Measurements from ENCODE around the gene VSX1. TPM values are rescaled to one million over a fixed set of nuclear protein-coding genes. Genes with fewer than 3 reads are reported as not detected.

The VSX1 gene
- polyA plus RNA-seq, 1 donor from 2014 or later: not detected

DNA sequence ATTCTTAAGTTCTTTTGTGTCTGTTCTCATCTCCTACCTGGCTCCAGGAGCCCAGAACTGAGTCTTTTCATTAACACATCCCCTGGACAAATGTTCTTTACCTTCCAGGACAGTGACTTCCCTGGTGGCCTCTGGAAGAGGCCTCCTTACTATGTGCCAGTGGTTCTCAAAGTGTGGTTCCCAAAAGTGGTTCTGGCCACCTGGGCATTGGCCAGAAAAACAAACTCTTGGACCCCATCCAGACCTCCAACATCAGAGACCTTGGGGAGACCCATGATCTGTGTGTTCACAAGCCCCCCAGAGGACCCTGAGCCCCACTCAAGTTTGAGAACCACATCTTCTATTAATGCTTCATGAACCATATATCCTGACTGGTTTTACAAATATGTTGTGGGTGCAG is 7.2 kb upstream of the VSX1 start (continued):
- TF ChIP-seq, protein P1, sequence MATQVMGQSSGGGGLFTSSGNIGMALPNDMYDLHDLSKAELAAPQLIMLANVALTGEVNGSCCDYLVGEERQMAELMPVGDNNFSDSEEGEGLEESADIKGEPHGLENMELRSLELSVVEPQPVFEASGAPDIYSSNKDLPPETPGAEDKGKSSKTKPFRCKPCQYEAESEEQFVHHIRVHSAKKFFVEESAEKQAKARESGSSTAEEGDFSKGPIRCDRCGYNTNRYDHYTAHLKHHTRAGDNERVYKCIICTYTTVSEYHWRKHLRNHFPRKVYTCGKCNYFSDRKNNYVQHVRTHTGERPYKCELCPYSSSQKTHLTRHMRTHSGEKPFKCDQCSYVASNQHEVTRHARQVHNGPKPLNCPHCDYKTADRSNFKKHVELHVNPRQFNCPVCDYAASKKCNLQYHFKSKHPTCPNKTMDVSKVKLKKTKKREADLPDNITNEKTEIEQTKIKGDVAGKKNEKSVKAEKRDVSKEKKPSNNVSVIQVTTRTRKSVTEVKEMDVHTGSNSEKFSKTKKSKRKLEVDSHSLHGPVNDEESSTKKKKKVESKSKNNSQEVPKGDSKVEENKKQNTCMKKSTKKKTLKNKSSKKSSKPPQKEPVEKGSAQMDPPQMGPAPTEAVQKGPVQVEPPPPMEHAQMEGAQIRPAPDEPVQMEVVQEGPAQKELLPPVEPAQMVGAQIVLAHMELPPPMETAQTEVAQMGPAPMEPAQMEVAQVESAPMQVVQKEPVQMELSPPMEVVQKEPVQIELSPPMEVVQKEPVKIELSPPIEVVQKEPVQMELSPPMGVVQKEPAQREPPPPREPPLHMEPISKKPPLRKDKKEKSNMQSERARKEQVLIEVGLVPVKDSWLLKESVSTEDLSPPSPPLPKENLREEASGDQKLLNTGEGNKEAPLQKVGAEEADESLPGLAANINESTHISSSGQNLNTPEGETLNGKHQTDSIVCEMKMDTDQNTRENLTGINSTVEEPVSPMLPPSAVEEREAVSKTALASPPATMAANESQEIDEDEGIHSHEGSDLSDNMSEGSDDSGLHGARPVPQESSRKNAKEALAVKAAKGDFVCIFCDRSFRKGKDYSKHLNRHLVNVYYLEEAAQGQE (IDR thresholded peaks at IDR 0.05; ENCODE audit: borderline replicate concordance): no peak
- TF ChIP-seq POLR2AphosphoS5 (IDR thresholded peaks at IDR 0.05) (no peak), RAD21 (conservative IDR thresholded peaks at IDR 0.05) (no peak)

DNA sequence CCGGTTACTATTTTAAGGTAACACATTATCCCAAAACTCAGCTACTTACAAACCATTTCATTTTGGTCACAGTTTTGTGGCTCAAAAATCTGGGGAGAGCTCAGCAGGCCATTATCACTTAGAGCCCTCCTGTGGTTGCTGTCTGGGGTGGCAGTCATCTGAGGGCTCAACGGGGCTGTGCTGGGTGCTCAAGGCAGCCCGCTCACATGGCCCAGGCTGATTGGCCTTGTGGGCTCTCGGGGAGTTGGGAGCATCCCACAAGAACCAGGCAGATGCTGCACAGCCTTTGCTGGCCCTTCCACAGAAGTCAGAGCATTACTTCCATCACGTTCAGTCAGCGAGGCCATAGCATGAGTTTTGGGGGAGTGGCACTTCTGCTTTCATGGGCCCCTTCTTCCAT is 6.3 kb upstream of the VSX1 start:
- H3K79me2 ChIP-seq (replicated peaks; ENCODE audit: insufficient read depth, low read length): no peaks in the 10 kb centered on the region
- no peaks in the 10 kb centered on the region for H3K9me2 ChIP-seq (ENCODE audit: insufficient read depth, low read length)
- no peak overlapping the region for H3K9ac ChIP-seq (ENCODE audit: low read length)
- H3K27me3 ChIP-seq (ENCODE audit: insufficient read depth, low read depth, low read length): peaks cover 33% of the 10 kb centered on the region
- H3K4me3 ChIP-seq (ENCODE audit: low read length): no peak overlapping the region
- peaks cover 6% of the 10 kb centered on the region for H3K9me3 ChIP-seq (ENCODE audit: low read length)
- H4K20me1 ChIP-seq (ENCODE audit: insufficient read depth): no peaks in the 10 kb centered on the region
- H2AFZ ChIP-seq (ENCODE audit: low read depth, low read length): no peak overlapping the region
- H3K36me3 ChIP-seq (ENCODE audit: insufficient read depth, low read length): no peaks in the 10 kb centered on the region
- no peak overlapping the region for H3K4me2 ChIP-seq (ENCODE audit: low read length)
- TF ChIP-seq POLR2AphosphoS5 (IDR thresholded peaks at IDR 0.05): no peak
- TF ChIP-seq EZH2 (IDR thresholded peaks at IDR 0.05; ENCODE audit: borderline replicate concordance, insufficient read depth, low read length, poor library complexity, severe bottlenecking): no peak
- TF ChIP-seq, protein P1 (IDR thresholded peaks at IDR 0.05; ENCODE audit: borderline replicate concordance): no peak
- TF ChIP-seq, protein P2, sequence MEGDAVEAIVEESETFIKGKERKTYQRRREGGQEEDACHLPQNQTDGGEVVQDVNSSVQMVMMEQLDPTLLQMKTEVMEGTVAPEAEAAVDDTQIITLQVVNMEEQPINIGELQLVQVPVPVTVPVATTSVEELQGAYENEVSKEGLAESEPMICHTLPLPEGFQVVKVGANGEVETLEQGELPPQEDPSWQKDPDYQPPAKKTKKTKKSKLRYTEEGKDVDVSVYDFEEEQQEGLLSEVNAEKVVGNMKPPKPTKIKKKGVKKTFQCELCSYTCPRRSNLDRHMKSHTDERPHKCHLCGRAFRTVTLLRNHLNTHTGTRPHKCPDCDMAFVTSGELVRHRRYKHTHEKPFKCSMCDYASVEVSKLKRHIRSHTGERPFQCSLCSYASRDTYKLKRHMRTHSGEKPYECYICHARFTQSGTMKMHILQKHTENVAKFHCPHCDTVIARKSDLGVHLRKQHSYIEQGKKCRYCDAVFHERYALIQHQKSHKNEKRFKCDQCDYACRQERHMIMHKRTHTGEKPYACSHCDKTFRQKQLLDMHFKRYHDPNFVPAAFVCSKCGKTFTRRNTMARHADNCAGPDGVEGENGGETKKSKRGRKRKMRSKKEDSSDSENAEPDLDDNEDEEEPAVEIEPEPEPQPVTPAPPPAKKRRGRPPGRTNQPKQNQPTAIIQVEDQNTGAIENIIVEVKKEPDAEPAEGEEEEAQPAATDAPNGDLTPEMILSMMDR (IDR thresholded peaks at IDR 0.05; ENCODE audit: poor library complexity, severe bottlenecking): no peak
- TF ChIP-seq SMC3 (conservative IDR thresholded peaks at IDR 0.05; ENCODE audit: poor library complexity): no peak
- TF ChIP-seq RAD21 (conservative IDR thresholded peaks at IDR 0.05): no peak
- no peaks in the 10 kb centered on the region for H3F3A ChIP-seq (ENCODE audit: insufficient read depth, low read length, poor library complexity, severe bottlenecking)
- no peak overlapping the region for H3K27ac ChIP-seq (ENCODE audit: low read length)
